ENCODE data around the gene GRWD1.
A peak's percentile ranks its signal among the peaks of the same experiment; 100 is the strongest.

Gene GRWD1

DNA sequence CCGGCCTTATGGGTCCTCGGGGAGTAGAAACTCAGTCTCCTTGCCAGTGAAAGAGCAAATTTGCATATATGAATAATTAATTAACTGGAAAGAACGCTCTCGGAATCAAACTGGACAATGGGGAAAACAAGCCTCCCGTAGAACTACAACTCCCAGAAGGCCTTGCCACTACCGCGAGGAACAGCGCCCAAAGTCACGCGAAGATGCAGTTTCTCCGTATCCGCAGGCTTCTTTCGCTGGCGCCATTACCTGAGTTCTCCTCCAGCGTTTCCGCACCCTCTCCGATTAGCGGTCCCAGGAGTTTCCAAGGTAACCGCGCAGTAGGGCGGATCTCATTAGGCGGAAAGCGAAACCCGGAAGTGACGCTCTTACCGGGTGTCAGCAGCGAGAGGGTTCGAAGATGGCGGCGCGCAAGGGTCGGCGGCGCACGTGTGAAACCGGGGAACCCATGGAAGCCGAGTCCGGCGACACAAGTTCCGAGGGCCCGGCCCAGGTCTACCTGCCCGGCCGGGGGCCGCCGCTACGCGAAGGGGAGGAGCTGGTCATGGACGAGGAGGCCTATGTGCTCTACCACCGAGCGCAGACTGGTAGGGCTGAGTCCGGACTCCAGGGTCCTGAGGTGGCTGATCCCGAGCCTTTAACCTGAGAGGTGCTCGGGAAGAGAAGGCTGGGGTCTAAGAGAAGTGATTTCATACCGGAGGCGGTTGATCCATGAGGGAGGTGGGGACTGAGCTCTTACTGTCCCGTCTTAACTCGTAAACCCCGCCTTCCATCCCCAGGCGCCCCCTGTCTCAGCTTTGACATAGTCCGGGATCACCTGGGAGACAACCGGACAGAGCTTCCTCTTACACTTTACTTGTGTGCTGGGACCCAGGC is at the start of gene GRWD1:
Gene GRWD1, plus strand, starts transcription at position 378 of the 876 bp plus-strand sequence. Its CDS starts 23 bp downstream, at position 401.
- DNase-seq, result peak; percentile 95

DNA sequence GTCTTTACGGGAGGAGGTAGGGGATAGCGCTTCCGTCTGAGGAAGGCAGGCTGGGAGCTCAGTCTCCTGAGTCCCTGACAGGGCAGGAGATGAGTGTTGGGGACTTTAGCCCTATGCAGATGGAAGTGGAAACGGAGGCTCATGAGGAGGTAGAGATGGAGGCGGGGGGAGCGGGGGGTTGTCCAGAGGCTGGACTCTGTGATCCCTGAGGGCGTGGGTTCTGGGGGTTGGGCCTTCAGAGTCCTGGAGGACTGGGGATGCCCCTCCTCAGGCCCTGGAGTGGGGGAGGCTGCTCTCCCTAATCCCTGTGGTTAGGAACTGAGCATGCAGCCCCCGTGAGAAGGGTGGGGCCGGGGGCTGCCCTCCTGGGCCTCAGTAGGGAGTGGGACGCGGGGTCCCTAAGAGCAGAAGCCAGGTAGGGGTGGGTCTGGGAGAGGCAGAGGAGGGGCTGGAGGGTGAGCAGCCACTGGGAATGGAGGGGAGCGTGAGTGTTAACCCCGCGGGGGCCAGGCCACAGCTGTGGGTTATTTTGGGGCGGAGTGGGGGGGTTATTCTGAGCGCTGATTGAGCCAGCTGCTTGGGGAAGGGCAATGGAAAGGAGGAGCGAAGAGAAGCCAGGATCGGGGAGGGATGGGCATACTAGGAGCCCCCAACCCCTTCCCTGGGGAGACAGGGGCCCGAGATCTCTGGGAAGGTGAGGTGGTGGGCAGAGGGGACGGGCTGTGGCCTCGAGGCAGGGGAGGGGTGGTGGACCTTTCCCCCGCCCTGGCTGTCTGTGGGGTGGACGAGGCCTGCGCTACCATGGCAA is 49.6 kb upstream of the GRWD1 start:
- no peak for DNase-seq

DNA sequence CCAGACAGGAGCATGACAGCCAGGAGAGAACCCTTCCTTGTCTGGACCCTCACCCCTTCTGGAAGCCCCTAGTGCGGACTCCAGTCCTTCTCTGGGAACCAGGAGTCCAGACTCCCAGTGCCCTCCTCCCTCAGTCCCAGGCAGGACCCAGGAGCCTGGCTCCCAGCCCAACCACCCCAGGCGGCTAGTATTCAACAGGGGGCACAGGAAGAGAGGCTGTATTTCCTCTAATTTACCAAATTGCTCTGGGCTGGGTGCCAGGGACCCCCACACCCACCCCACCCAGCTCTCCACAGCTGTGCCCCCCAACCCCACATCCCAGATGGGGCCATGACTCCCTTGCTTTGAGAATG is 49.0 kb upstream of the GRWD1 start:
- no peak for DNase-seq

DNA sequence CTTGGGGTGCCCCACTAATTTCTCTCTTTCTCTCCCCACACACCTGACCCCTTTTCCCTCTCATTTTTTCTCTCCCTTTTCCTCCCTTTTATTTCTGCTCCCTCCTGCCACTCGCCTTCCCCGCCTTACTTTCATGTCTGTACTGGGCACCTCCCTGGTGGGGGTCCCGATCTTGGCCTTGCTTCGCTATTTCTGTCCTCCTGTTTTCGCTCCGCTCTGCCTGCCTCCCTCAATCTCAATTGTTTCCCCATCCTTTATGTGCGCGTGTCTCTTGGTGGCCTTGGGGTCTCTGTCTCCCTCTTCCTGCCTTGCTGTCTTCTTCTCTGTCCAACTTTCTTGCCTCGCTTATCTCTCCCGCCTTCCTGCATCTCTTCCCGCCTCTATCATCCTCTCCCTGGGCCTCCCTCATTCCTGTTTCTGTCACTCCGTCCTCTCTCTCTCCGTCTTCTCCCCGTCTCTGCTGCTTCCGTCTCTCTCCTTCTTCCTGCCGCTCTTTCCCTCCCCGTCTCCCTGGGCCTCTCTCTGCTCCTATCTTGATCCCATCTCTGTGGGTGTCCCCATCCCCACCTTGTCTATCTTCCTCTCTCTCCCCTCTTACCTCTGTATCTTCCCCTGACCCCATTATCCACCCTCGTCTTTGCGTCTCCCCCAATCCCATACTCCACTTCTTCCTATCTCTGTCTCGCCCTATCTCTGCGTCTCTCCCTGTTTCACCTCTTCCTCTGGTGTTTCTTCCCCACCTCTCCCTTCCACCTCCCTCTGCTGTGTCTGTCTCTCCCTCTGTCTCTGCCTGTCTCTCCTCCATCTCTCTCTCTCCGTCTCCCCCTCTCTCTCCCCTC is 48.3 kb upstream of the GRWD1 start:
- DNase-seq, result no peak

DNA sequence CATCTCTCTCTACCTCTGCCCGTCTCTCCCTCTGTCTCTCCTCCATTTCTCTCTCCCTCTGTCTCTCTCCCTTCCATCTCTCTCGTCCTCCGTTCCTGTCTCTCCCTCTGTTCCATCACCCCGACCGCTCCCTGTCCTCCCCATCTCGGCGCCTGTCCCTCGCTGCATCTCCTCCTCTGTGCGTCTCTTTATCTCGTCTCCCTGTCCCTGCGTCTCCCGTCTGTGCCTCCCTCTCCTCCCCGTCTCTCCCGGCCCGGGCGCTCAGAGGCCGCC is 47.7 kb upstream of the GRWD1 start:
- no peak for DNase-seq

DNA sequence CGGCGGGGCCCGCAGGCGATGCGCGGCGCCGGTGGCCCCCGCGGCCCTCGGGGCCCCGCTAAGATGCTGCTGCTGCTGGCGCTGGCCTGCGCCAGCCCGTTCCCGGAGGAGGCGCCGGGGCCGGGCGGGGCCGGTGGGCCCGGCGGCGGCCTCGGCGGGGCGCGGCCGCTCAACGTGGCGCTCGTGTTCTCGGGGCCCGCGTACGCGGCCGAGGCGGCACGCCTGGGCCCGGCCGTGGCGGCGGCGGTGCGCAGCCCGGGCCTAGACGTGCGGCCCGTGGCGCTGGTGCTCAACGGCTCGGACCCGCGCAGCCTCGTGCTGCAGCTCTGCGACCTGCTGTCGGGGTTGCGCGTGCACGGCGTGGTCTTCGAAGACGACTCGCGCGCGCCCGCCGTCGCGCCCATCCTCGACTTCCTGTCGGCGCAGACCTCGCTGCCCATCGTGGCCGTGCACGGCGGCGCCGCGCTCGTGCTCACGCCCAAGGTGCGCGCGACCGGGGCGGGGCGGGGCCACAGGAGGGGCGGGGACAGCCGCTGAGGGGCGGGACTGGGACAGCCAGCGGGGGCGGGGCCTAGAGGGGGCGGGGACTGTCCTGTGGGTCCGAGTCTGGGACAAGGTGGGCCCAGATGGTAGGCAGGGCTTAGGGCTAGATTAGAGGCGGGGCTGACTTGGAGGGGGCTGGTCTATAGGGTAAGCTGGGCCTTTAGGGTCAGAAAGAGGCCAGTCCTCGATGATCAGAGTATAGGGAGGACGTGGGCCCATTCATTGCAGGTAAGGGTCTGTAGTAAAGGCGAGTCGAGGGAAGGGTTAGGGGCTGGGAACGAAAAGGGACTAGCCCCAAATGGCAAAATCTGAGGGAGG is 47.2 kb upstream of the GRWD1 start:
- no peak for DNase-seq

DNA sequence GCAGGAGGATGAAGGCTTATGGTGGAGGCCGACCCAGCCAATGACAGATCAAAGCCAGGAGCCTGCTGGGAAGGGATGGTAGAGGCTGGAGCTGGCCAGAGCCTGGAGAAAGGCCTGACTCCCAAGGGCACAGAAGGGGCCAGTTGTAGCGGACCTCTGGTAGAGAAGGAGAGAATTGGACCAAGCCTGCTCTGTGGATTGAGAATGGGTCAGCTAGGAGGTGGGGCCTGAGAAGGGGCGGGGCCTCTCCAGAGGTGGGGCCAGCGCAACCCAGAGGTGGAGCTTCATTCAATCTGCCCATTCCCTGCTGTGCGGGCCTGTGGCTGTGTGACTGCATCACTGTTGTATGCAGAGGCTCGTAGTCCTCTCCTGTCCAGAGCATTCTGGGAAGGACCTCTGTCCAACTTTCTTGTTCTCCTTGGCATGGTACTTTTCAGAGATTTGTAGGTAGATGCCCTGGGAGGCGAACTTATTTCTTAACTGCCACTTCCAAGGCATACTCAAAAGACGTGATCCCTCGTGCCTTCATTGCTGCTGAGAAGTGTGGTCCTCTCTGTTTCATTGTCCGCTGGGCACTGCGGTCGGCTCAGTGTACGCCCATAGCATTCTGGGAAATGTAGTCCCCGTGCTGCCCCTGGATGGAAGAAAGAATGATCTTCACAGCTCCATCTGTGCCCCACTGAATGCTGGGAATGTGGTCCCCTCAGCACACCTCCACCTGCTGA is 45.6 kb upstream of the GRWD1 start:
- DNase-seq, result no peak

DNA sequence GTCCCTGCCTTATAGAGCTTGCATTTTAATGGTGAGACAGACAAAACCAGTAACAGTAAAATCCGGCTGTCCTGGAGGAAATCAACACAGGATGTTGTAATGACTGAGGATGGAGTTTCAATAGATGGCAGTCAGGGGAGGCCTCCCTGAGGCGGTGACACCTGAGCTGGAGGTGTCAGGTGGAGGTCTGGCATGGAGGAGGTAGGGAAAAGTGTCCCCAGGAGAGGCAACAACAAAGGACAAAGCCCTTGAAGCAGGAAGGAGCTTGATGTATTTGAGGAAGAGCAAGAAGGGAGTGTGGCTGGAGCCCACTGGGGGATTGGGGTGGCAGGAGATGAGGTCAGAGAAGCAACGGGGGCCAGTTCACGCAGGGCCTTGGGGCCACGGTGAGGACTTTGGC is 44.5 kb upstream of the GRWD1 start:
- DNase-seq, result no peak

DNA sequence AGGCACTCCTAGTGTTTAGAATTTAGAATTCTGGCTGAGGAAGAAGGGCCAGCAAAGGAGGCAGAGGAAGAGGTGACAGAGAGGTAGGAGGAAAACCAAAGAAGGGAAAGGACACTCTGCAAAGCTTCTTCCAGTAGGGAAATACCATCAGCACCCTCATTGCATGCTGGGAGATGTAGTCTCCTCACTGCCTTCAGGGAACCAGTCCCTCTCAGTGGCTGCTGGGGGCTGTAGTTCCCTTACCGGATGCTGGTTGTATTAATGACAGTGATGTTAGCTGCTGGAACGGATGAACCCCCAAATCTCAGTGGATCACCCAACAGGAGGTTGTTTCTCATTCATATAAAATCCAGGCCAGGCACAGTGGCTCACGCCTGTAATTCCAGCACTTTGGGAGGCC is 42.2 kb upstream of the GRWD1 start:
- no peak for DNase-seq

DNA sequence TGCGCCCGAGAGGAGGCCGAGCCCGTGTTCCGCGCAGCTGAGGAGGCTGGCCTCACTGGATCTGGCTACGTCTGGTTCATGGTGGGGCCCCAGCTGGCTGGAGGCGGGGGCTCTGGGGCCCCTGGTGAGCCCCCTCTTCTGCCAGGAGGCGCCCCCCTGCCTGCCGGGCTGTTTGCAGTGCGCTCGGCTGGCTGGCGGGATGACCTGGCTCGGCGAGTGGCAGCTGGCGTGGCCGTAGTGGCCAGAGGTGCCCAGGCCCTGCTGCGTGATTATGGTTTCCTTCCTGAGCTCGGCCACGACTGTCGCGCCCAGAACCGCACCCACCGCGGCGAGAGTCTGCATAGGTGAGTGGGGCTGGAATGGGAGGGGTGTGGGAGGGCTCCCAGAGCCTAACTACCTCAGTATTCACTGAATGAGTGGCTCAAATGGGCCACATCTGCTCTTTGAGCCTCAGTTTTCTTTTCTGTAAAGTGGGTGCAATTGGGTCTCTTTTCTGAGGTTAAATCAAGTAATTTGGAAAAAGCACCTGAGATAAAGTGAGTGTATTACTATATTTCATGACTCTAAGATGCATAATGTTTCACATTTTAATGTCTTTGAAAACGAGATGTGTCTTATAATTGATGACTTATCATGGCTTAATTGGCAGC is 40.6 kb upstream of the GRWD1 start:
- no peak for DNase-seq

DNA sequence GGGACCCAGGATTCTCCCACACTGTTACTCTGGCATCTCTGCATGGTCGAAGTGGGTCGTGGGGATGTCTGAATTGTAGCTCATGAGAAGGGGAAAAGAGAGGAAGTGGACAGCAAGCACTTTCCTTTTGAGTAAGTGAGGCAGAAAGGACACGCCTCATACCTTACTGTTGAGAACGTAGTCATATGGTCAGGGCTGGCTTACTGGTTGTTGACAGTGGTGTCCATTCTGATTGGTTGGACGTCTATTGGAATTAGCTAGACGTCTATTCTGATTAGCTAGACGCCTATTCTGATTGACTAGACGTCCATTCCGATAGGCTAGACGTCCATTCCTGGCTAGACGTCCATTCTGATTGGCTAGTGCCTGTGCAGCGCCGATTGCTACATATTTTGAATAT is 39.9 kb upstream of the GRWD1 start:
- DNase-seq, result no peak

DNA sequence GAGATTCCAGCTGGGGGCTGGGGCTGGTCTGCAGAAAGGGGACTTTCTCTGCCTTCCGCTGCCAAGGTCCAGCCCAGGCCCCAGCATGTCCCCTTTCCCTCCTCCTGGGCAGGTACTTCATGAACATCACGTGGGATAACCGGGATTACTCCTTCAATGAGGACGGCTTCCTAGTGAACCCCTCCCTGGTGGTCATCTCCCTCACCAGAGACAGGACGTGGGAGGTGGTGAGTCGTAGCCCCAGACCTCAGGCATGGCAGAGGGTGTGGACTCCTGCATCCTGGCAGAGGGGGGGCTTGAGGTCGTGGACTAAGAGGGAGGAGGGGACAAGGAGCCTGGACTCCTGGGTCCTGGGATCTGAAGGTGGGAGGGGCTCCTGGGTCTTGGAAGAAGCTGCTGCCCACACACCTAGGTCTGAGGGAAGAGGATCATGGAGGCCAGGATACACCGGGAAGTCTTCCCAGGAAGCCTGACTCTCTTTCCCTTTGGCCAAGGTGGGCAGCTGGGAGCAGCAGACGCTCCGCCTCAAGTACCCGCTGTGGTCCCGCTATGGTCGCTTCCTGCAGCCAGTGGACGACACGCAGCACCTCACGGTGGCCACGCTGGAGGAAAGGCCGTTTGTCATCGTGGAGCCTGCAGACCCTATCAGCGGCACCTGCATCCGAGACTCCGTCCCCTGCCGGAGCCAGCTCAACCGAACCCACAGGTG is 31.8 kb upstream of the GRWD1 start:
- DNase-seq, result no peak

DNA sequence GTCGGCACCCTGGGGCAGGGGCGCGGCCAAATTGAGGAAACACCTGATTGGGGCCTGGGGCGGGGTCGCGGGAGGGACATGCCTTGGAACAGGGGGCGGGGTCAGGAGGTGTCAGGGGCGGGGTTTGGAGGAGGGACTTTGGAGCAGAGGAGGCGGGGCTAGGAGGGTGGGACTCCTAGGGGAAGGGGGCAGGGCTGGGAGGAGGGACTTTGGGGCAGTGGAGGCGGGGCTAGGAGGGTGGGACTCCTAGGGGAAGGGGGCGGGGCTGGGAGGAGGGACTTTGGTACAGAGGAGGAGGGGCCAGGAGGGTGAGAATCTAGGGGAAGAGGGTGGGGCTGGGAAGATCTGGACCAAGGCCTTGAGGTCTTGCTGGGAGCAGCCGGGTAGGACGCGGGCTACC is 30.4 kb upstream of the GRWD1 start:
- no peak for DNase-seq

DNA sequence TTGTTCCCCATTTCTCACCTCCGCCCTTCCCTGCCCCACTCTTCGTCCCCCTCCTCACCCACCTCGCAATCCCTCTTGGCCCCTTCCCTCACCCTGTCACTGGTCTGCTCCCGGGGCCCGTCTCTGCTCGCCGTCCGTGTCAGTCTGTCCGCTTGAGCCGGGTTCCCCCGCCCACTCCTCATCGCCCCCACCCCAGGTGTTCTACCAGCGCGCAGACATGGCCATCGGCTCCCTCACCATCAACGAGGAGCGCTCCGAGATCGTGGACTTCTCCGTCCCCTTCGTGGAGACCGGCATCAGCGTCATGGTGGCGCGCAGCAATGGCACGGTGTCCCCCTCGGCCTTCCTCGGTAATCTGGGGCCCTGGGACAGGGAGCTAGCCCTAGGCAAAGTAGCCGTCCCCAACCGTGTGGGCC is 30.0 kb upstream of the GRWD1 start:
- DNase-seq, result no peak

DNA sequence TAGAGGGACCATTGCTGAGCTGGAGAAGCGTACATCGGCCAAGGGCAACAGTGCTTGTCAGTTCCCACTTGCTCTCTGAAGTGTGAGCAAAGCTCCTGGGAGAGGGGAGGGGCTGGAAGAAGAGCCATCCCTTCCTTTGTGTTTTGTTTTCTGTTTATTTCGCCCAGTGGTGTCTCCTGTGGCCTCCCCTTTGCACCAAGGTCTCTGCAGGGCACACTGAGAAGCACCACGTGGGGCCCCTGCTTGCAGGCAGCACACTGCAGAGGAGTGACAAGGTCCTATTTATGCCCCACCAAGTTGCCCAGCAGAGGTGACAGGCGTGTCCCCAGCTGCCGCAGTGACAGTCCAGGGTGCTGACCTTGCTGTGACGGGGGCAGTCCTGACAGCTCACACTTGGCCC is 28.4 kb upstream of the GRWD1 start:
- DNase-seq, result no peak

DNA sequence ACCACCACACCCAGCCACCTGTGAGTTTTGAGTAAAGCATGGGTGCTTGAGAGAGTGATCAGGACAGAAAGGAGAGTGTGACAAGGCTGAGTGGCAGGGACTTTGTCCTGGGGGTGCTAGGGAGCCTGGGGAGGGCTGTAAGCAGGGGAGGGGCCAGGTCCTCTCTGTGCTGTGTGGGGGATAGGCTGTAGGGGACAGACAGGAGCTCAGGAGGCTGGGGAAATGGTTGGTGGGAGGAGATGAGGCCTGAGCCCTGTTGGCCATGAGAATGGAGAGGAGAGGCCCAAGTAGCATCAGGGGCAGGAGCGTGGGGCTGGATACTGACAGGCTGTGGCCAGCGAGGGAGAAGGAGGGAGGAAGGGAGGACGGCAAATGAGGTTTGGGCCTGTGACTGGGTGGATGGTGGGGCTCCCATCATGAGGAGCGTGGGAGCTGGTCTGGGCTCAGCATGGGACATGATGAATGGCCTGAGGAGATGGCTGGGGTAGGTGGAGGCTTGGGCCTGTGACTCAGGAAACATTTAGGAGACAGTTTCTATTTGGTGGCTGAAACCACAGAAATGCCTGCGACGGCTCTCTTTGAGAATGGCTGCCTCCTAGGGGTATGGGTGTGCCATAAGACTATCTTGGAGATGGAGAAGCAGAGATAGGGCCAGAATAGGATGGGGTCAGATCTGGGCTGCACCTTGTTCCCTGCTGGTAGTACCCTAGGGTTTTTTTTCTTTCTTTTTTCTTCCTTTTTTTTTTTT is 27.3 kb upstream of the GRWD1 start:
- no peak for DNase-seq

DNA sequence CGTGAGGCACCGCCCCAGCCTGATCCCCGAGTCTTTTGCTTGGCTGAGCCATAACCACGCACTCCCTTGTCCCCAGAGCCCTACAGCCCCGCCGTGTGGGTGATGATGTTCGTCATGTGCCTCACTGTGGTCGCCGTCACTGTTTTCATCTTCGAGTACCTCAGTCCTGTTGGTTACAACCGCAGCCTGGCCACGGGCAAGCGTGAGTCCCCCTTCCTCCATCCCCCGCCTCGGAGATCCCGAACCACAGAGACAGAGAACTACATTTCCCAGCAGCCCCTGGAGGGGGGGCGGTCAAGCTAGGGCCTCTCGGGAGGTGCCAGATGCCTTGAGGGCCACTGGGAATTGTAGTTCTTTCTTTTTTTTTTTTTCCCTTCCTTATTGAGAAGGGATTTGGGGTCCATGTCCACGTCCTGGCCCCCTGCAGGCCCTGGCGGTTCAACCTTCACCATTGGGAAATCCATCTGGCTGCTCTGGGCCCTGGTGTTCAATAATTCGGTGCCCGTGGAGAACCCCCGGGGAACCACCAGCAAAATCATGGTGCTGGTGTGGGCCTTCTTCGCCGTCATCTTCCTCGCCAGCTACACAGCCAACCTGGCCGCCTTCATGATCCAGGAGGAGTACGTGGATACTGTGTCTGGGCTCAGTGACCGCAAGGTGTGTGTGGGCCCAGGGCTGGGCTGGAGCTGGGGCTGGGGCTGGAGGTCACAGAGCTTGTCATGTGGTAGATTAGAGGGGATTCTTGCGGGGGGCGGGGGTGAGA is 26.4 kb upstream of the GRWD1 start:
- no peak for DNase-seq

DNA sequence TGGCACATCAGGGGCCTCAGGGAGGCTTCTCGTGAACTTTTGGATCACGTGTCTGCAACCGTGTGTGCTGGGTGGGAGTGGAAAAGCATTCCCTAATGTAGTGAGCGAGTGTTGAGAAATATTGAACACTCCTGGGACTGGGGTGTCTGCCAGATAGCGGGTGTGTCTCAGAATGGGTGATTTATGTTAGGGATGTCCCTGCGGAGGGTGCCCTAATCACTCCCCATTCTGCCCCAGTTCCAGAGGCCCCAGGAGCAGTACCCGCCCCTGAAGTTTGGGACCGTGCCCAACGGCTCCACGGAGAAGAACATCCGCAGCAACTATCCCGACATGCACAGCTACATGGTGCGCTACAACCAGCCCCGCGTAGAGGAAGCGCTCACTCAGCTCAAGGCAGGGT is 24.2 kb upstream of the GRWD1 start:
- no peak for DNase-seq

DNA sequence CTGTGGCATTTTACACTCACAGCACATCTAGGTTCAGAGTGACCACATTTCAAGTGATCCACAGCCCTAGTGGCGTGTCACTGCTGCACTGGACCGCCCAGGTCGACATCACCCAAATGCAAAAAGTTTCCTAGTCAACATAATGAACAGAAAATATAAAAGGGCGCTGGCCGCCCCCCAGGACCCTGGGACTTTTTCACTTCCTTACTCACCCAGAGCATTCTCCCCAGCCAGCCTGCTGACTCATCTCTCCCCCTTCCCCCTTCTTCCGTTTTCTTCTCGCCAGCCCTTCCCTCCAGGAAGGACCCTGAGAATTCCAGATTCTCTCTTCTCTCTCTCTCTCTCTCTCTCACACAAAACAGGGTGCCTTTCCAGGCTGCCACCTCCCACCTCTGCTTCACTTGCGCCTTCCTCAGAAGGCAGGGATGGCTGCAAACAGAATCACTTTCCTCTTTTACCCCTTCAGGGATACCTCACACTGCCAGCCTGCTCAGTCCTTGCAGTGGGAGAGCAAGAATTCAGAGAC is 21.0 kb upstream of the GRWD1 start:
- DNase-seq, result no peak
